ENCODE measurements around the gene SCARF2. TPM values are rescaled to one million over a fixed set of nuclear protein-coding genes. Genes with fewer than 3 reads are reported as not detected.
"Not testable (repeated sequence)": the region's sequence is repeated elsewhere in the genome, so short reads cannot be mapped to it uniquely, and the experiment has no call there.

SCARF2 gene
- total RNA-seq, 3 donors from 2014 or later (not counting 1 experiment from before 2014, with no cell fraction given) = 1.8 to 3.5 (median 2.9) TPM

GRCh38 chr22:20414059-20414440, 23.6 kb downstream of the SCARF2 start:
- H3K4me1 Mint-ChIP-seq = no peaks in the 10 kb centered on the region
- H3K9me3 Mint-ChIP-seq = no peaks in the 10 kb centered on the region
- TF ChIP-seq CTCF (IDR thresholded peaks at IDR 0.05) = no peak
- H3K36me3 ChIP-seq (ENCODE audit: control insufficient read depth, insufficient read depth, low read length) = no peaks in the 10 kb centered on the region
- H3K9me3 ChIP-seq (ENCODE audit: control insufficient read depth, insufficient read depth, low read length) = no peaks in the 10 kb centered on the region
- intact Hi-C loops (cut with micrococcal nuclease) = no loop called here
- H3K27me3 Mint-ChIP-seq (ENCODE audit: low read depth in 2 of 2) = no peaks in the 10 kb centered on the region
- DNase-seq (no peak), ATAC-seq (no peak)
- no peaks in the 10 kb centered on the region for H3K36me3 Mint-ChIP-seq
- 78% methylated on average over 5 of the region's 5 CpGs for WGBS (ENCODE audit: insufficient coverage)
- no peaks in the 10 kb centered on the region for H3K27me3 ChIP-seq (ENCODE audit: control insufficient read depth, insufficient read depth, low read length)
- no peak overlapping the region for H3K27ac ChIP-seq (ENCODE audit: low read length)
- no peak overlapping the region for H3K4me3 Mint-ChIP-seq
- H3K4me3 ChIP-seq (ENCODE audit: low read length) = no peak overlapping the region
- H3K4me1 ChIP-seq (ENCODE audit: control insufficient read depth, insufficient read depth, low read length) = peaks cover 8% of the 10 kb centered on the region
- H3K27ac Mint-ChIP-seq = no peak overlapping the region

GRCh38 chr22:20413217-20414058, 24.2 kb downstream of the SCARF2 start:
- Mint-ChIP-seq H3K36me3 (no peaks in the 10 kb centered on the region), H3K27me3 (ENCODE audit: low read depth in 2 of 2) (no peaks in the 10 kb centered on the region), H3K27ac (no peak overlapping the region), H3K4me1 (no peaks in the 10 kb centered on the region), H3K9me3 (no peaks in the 10 kb centered on the region), H3K4me3 (no peak overlapping the region)
- H3K27me3 ChIP-seq (ENCODE audit: control insufficient read depth, insufficient read depth, low read length) = no peaks in the 10 kb centered on the region
- intact Hi-C loops (cut with micrococcal nuclease) = no loop called here
- H3K4me3 ChIP-seq (ENCODE audit: low read length) = no peak overlapping the region
- WGBS (ENCODE audit: insufficient coverage) = 92% methylated on average over 9 of the region's 9 CpGs
- peaks cover 7% of the 10 kb centered on the region for H3K4me1 ChIP-seq (ENCODE audit: control insufficient read depth, insufficient read depth, low read length)
- no peak for ATAC-seq
- no peak for DNase-seq
- no peak for TF ChIP-seq CTCF (IDR thresholded peaks at IDR 0.05)
- H3K9me3 ChIP-seq (ENCODE audit: control insufficient read depth, insufficient read depth, low read length) = no peaks in the 10 kb centered on the region
- no peak overlapping the region for H3K27ac ChIP-seq (ENCODE audit: low read length)
- no peaks in the 10 kb centered on the region for H3K36me3 ChIP-seq (ENCODE audit: control insufficient read depth, insufficient read depth, low read length)

GRCh38 chr22:20412474-20413216, 25.0 kb downstream of the SCARF2 start:
- no peaks in the 10 kb centered on the region for H3K27me3 ChIP-seq (ENCODE audit: control insufficient read depth, insufficient read depth, low read length)
- H3K4me3 ChIP-seq (ENCODE audit: low read length) = no peak overlapping the region
- no peaks in the 10 kb centered on the region for H3K4me1 Mint-ChIP-seq
- intact Hi-C loops (cut with micrococcal nuclease) = no loop called here
- no peaks in the 10 kb centered on the region for H3K4me1 ChIP-seq (ENCODE audit: control insufficient read depth, insufficient read depth, low read length)
- no peak for ATAC-seq
- 86% methylated on average over 10 of the region's 10 CpGs for WGBS (ENCODE audit: insufficient coverage)
- TF ChIP-seq CTCF (IDR thresholded peaks at IDR 0.05) = no peak
- peaks cover 2% of the 10 kb centered on the region for H3K36me3 ChIP-seq (ENCODE audit: control insufficient read depth, insufficient read depth, low read length)
- H3K36me3 Mint-ChIP-seq = no peaks in the 10 kb centered on the region
- no peak overlapping the region for H3K4me3 Mint-ChIP-seq
- no peaks in the 10 kb centered on the region for H3K9me3 Mint-ChIP-seq
- H3K9me3 ChIP-seq (ENCODE audit: control insufficient read depth, insufficient read depth, low read length) = no peaks in the 10 kb centered on the region
- H3K27ac Mint-ChIP-seq = no peak overlapping the region
- H3K27me3 Mint-ChIP-seq (ENCODE audit: low read depth in 2 of 2) = no peaks in the 10 kb centered on the region
- no peak for DNase-seq
- no peak overlapping the region for H3K27ac ChIP-seq (ENCODE audit: low read length)

GRCh38 chr22:20409385-20409784, 28.2 kb downstream of the SCARF2 start:
- DNase-seq; H3K9me3 ChIP-seq (ENCODE audit: control insufficient read depth, insufficient read depth, low read length); H3K27me3 ChIP-seq (ENCODE audit: control insufficient read depth, insufficient read depth, low read length); H3K27ac Mint-ChIP-seq; H3K27me3 Mint-ChIP-seq (ENCODE audit: low read depth in 2 of 2); H3K4me1 ChIP-seq (ENCODE audit: control insufficient read depth, insufficient read depth, low read length); H3K4me3 Mint-ChIP-seq; intact Hi-C loops (cut with micrococcal nuclease); ATAC-seq; H3K9me3 Mint-ChIP-seq; H3K4me1 Mint-ChIP-seq; H3K36me3 Mint-ChIP-seq; H3K4me3 ChIP-seq (ENCODE audit: low read length); H3K27ac ChIP-seq (ENCODE audit: low read length): not testable (repeated sequence)
- 90% methylated on average over 2 of the region's 3 CpGs for WGBS (ENCODE audit: insufficient coverage)
- H3K36me3 ChIP-seq (ENCODE audit: control insufficient read depth, insufficient read depth, low read length) = peaks cover 23% of the 10 kb centered on the region
